ENCODE results near the gene AHRR.
"Not testable (repeated sequence)": the region's sequence is repeated elsewhere in the genome, so short reads cannot be mapped to it uniquely, and the experiment has no call there.

AHRR gene

DNA sequence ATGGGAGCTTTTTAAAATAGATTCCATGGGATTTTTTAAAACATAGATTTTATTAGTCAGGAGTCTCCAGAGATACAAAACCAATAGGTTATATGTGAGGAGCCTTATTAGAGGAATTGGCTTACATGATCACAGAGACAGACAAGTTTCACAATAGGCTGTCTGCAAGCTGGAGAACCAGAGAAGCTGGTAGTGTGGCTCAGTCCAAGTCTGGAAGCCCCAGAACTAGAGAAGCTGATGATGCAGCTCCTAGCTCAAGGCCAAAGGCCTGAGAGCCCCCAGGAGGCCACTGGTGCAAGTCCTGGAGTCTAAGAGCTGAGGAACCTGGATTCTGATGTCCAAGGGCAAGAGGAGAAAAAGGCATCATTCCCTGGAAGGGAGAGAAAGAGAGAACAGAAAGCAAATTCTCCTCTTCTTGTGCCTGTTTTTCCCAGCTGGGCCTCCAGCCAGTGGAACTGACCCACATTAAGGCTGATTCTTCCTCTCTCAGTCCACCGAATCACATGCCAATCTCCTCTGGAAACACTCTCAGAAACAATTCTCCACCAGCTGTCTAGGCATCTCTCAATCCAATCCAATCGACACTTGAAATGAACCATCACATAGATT lies 59.3 kb downstream of the AHRR start:
- DNase-seq = no peak

DNA sequence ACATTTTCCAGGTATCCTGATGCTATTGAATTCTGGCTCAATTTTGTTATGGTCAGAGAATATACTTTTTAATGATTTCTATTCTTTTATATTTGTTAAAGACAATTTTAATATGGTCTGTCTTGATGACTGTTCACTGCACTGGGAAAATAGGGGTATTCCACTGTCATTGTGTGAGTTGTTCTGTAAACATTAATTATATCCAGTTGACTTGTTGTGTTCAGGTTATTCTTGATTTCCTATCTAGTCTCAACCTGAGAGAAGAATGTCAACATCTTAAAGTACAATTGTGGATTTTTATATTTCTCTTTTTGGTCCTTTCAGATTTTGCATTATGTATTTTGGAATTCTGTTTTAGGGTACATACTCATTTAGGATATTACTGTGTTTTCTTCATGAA lies 61.6 kb downstream of the AHRR start:
- DNase-seq = no peak

DNA sequence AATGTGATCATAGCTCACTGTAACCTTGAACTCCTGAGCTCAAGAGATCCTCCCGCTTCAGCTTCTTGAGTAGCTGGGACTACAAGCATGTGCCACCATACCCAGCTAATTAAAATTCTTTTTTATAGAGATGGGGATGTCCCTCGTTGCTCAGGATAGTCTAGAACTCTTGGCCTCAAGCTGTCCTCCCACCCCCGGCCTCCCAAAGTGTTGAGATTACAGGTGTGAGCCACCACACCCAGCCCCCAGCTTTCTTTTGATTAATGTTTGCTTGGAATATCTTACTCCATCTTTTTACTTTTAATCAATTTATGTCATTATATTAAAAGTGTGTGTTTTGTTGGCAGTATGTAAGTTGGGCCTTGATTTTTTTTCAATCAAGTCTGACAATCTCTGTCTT lies 62.1 kb downstream of the AHRR start:
- DNase-seq = no peak

DNA sequence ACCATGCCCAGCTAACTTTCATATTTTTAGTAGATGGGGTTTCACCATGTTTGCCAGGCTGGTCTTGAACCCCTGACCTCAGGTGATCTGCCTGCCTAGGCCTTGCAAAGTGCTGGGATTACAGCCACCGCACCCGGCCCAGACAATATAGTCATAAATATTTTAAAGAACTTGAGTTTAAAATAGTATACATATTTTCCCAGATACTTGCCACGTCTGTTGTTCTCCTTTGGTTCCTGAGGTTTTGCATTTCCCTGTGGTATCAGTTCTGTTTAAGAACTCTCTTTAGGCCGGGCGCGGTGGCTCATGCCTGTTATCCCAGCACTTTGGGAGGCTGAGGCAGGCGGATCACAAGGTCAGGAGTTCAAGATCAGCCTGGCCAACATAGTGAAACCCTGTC lies 63.1 kb downstream of the AHRR start:
- not testable (repeated sequence) for DNase-seq

DNA sequence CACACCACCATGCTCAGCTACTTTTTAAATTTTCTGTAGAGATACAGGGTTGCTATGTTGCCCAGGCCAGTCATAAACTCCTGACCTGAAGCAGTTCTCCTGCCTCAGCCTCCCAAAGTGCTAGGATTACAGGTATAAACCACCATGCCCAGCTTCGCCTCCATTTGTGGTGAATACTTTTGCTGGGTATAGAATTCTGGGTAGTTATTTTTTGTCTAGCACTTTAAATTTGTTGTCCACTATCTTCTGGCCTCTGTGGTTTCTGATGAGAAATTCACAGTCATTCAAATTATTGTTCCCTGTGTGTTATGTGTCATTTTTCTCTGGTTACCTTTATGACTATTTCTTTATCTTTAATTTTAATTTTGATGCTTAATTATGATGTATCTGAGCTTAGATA lies 63.8 kb downstream of the AHRR start:
- DNase-seq = no peak

DNA sequence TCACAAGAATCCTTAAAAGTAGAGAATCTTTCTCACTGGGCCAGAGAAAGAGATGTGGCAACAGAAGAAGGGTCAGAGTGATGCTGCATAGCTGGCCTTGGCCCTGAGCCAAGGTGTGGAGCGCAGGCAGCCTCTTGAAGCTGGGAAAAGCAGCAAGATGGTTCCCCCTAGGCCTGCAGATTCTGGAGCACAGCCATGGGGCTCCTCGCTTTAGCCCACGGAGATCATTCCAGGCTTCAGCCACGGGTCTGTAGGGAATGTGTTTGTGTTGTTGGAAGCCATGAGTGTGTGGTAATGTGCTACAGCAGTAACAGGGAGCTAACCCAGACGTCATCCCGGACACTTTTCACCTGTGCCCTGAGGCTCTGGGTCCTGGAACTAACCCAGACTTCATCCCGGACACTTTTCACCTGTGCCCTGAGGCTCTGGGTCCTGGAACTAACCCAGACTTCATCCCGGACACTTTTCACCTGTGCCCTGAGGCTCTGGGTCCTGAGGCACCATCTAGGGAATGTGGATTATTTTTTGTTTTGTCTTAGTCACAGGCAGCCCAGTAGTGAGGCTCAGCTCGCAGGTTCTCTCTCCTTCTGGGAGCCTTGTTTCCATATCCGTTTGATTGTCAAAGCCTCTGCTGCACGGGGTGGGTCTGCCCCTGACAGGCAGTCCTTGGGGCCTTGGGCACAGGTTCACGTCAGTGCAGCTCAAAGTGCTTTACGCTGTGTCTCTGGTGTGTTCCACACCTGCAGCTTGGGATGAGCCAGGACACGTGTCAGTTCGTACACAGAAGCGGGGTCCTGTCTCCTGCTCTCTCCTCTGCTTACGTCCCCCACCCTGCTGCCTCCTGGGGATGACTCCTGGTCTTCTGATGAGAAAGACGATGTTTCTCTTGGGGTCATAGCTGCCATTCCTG lies 65.2 kb downstream of the AHRR start:
- DNase-seq = no peak

DNA sequence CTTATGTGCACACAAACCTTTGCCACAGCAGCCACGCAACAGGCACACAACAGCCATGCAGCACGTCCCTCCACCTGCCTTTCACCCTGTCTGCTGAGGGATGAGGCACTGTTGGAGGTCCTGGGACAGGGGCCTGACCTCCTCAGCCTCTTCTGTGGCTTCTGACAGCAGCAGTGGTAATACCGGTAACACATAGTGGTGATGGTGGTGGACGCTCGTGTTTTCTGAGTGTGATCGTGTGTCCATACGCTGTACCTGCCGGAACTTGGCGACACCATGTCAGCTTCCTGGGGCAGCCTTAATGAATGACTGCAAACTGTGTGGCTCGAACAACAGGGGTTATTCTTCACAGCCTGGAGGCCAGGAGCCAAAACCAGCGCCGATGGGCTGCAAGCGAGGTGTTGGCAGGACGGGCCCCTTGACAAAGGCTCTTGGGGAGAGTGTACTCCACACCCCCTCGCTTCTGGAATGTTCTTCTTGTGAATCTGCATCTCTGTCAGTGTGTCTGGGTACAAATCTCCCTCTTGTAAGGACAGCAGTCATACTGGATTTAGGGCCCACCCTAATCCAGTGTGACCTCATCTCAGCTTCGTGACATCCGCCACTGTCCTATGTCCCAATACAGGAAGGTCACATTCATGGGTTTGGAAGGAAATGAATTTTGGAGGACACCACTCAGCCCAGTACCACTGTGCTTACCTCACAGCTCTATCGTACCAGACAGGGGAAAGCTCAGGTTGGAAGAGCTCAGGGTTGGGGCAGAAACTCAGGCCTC lies 66.2 kb downstream of the AHRR start:
- no peak for DNase-seq

DNA sequence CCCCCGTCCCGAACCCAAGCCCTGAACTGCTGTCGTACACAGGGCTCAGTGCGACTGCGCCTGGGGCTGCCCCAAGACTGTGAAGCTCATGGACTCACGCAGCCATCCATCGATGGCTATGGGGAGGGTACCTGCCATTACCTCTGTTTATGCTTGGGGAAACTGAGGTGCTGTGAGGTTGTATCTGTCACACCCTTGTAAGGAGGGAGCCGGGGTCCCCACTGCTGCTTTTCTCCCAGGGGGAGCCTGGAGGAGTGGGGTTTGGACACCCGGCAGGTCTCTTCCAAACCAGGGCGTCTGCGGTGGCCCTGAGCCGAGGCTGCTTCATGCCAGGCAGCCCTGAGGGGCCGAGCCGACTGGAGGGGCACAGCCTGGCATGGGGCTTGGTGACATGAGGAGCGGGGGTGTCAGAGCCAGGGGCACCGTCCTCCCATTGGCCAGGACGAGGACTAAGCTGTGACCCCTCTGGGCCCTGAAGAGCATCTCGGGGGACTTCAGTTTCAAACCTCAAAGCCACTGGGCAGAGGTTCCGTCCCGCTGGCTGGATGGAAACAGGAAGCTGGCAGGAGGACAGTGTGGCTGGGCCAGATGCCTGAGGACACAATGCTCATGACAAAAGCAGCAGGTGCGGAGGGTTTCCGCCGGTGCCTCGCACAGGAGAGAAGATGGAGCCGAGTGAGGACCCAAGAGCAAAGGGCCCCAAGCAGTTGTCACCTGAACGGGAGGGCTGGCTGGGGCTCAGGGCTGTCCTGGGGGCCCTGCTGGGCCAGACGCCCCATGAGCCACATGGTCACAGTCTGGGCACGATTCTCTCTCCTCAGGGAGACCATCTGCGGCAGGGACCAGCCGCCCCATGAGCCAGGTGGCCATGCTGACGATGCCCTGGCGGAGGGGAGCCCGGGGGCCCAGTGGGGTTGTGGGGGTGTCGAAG lies 67.0 kb downstream of the AHRR start:
- DNase-seq = no peak

DNA sequence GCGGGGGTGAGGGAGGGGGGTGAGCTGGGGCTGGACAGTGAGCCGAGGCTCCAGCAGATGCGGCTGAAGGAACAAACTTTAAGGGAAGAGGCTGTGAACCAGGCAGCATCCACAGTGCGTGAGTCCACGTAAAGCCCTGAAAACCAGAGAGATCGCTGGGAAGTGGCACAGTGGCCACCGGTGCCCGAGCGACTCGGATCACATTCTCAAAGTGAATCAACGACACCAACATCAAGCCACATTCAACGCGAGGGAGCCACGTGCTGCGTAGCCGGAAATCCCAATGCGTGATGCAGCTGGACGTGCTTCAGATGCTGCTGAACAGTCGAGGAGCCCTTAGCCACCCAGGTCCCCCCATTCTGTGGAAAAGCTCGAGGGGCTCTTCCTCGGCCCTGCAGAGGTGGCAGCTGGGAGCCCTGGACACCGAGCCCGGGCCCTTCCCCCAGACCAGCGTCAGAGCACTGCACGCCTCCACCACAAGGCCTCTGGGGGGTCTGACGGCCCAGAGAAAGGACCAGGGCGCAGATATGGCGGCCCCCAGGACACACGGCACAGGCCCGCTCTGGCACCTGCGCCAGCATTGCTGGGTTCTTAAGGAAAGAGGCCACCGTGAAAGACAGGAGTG lies 67.8 kb downstream of the AHRR start:
- no peak for DNase-seq

DNA sequence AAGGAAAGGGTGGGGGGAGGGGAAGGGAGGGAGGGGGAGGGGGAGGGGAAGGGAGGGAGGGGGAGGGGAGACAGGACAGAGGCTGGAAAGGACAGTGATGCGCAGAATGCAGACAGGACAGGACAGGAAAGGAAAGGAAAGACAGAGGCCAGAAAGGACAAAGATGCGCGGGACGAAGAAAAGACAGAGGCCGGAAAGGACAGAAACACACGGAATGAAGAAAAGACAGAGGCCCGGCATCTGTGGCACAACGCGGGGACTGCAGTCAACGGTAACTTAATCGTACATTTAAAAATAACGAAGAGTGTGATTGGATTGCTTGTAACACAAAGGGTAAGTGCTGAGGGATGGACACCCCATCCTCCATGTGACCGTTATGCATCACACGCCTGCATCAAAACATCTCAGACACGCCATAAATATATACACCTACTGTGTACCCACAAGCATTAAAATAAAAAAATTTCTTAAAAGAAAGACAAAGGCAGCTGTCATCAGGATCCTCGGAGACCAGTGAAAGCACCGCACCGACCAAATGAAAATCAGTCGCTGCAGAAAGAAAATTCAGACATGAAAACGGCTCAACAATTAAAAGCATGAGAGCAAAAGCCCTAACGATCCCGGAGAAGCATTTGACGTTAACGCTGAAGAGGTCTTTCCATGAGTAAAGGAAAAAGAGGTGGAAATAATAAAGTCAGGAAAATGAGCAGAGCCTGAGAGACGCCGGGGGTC lies 68.5 kb downstream of the AHRR start:
- no peak for DNase-seq

DNA sequence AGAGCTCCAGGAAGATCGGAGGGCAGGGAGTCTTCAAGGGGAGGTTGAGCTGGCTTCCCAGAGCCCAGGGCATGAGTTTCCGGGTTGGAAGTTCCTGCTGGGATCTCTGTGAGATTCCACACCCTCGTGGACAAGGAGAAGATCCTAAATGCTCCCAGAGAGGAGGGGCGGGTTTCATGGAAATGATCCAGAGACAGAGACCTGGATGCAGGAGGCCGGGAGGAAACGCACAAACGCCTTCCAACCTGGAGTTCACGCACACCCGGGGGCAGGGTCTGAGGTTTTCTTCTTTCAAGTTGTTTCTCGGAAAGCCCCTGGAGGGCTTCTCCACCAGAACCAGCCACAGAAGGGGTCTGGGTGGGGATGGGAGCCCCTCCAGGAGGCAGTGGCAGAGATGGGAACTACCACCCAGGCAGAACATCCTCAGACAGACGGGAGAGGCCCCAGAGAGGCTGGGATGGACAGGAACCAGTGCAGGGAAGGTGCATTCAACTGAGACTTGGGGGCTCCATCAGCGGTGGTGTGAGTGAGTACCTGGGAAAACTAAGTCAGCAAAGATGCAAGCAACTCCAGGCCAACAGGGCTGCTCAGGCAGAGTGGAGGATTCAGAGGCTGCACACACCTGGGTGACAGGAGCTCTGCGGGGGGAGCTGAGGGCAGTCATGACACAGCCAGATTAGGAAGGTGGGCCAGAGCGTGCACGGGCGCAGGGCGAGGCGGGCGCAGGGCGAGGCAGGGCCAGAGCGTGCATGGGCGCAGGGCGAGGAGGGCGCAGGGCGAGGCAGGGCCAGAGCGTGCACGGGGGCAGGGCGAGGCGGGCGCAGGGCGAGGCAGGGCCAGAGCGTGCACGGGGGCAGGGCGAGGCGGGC lies 69.3 kb downstream of the AHRR start:
- no peak for DNase-seq

DNA sequence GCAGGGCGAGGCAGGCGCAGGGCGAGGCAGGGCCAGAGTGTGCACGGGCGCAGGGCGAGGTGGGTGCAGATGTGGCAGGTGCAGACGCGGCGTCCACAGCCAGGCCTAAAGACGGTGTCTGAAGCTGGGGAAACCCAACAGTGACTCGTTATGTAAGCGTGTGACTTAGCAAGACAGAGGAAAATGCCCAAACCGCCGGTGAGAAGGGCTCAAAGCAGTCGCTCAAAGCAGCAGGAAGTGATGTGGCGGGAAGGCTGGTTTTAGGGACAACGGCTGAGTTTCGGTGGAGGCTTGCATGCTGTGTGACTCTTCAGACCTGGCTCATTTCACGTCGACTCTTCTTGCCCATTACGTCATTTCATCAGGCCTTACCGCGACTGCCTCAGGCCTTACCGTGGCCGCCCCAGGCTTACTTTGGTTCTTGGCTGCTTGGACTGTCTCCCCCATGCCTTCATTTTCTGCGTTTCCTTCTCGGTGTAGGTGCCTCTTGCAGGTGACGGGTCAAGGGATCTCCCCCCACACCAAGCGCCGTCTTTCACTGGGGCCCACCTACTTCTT lies 71.0 kb downstream of the AHRR start:
- DNase-seq = peak; percentile 96

DNA sequence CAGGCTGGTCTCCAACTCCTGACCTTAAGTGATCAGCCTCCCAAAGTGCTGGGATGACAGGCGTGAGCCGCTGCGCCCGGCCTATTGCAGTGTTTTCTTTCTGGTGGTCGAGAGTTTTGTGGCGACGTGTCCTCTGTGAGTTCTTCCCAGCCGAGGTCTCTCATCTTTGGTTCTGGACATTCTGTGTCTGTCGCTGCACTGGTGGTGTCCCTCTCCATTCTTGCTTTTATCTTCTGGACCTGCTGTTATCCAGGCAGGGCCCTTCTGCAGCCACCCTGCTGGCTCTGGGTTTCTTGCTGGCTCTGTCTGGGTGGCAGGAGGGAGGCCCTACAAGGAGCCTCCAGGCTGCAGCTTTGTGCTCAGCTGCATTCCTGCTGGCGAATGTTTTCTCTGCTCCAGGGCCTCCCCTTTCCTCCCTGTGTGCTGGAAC lies 72.3 kb downstream of the AHRR start:
- no peak for DNase-seq

DNA sequence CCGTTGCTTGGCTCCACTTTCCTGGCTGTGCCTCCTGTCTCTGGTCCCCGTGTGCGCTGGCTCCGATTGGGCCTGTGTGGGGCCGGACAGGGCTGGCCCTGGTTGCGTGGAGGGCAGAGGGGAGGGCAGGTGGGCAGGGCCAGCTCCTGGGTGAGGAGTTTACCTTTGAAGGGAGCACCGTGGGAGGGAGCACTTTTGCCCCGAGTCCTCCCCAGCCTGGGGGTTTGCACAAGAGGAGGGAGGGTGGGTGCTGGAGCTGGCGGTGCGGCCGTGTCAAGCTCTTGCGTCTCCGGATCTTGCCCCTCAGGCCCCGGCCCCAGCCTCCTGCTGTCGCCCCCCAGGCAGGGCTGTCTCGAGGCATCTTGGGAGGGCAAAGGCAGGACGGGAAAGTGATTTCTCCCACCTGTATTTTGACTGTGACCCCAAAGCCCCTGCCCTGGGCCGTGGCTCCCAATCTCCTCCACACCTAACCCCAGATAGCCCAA lies 73.2 kb downstream of the AHRR start:
- DNase-seq = no peak

DNA sequence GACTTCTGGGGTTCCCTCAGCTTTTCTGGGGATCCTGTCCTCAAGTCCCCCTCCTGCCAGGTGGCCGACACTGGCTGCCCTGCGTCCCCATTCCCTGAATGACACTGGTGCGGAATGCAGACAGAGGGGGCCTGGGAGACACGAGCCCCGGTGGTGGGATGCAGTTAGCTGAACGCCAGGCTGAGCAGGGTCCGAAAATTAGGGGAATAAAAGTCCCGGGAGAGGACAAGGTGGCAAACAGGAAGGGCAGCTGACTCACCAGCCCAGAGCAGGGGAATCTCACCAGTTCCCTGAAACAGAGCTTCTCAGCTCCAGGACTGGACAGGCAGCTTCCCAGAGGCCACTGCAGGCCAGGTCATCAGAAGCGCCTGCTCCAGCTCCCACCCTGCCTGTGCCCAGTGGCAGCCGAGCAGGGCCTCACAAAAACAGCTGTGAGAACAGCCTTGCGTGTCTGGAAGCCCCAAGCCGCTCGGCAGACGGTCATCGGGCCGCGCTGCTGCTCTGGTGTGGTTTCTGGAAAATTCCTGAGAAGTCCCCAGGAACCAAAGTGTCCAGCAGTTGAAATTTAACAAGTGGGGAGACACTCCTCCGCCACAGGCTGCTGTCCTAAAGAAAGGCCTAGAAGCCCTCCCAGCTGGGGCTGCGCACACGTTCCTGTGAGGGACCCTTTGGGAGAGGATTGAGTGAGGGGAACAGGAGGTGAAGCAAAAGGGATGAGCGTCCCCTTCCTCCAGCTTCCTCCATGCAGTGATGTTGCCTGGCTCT lies 73.8 kb downstream of the AHRR start:
- DNase-seq = no peak

DNA sequence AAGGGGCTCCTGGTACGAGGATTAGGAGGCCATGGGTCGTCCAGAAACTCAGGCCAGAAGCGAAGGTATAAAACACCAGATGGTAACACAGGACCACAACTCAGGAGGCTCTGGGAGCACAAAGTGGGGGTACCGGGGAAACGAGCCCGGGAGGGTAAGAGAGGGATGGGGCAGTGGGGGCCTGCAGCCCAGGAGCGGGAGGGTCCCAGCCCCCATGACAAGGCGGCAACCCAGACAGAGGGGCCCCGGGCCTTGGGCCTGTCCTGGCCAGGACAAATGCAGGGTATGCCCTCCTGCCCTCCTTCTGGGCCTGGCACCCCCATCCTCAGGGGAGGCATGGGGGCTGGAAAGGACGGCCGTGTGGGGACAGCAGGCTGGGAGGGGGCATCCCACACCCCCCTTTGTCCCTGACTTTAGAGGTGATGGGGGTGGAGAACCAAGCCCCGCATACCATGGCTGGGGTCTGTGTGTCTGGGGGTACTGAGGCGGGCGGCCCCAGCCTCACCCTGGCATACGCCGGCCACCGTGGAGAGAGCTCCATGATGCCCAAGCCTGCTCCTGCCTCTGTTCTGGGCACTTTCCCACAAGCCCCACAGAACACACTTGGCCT lies 74.5 kb downstream of the AHRR start:
- no peak for DNase-seq

DNA sequence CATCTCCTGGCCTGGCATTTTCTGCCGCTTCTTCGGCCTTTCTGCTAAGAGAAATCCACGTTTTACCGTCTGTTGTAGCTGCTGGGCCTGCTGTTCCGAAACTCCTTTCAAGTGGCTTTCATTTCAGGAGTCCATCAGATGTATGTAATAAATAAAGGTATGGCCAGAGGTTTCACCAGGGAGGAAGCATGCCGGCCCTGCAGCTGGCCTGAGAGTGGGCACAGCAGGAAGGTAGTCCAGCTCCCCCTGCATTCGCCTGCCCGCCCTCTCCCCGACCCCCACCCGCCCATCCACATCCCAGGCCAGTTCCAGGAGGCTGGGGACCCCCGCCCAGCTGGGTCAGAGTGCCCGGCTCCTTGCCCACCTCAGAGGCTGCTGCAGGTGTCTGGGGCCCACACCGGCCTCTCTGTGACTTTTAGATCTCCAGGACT lies 75.0 kb downstream of the AHRR start:
- DNase-seq = no peak

DNA sequence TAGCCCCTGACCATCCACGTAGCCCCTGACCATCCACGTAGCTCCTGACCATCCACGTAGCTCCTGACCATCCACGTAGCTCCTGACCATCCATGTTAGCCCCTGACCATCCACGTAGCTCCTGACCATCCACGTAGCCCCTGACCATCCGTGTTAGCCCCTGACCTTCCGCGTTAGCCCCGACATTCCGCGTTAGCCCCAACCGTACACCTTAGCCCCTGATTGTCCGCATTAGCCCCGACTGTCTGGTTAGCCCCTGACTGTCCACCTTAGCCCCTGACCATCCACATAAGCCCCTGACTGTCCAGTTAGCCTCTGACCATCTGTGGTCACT lies 76.6 kb downstream of the AHRR start:
- not testable (repeated sequence) for DNase-seq
